ENCODE results near the gene CALHM1.

GRCh38 chr10:103447187-103447586 is 11.5 kb downstream of the CALHM1 start:
- no peak for TF ChIP-seq CTCF (IDR thresholded peaks at IDR 0.05)
- no peak for TF ChIP-seq POLR2A (IDR thresholded peaks at IDR 0.05)

Measured in lower leg skin (tissue), 3 donors.